Stimulated activated CD8-positive, alpha-beta memory T cell treated with anti-CD3 and anti-CD28 coated beads, Interleukin-4, amount 100 ng/mL, for 24 hours (primary cell): ENCODE results near the gene DICER1.

Experiments used
- DNase-seq: peaks from one replicate; pipeline ENCODE4 v3.0.0-alpha.2; 2020; ENCODE audit warnings: low read depth

Gene DICER1

DNA sequence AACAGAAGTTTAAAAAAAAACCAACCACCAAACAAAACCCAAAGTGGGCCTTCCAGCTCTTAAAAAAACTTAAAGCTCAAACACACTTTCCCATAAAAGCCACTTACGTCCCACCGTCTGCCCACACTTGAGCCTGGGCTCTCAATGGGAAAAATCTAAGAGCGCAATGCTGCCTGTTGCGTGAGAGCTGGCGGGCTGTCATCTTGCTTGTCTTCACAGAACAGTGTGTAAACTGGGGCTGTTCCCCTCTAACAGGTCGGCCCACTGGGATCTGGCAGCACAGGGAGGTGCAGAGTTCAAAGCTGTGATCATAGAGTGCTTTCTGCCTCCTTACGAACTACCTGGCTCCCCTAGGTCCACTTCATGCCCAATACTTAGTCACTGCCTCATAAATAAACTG lies 80.0 kb downstream of the DICER1 start:
- DNase-seq, result no peak

DNA sequence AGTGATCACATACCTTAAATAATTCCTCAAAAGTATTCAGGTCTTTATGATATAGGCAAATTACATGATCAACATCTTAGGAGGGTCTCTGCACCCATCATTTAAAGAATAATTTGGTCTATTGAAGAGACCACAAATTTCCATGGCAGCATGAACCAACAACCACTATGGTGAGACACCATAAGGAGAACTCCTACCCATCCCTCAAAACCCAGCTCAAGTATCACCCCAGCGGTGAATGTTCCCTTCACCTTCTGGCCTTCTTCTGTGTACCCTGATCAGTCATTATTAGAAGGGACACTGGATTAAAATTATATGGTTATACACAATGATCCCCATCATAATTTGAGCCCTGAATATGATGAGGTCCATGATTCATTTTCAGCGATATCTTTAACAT lies 81.5 kb downstream of the DICER1 start:
- no peak for DNase-seq

DNA sequence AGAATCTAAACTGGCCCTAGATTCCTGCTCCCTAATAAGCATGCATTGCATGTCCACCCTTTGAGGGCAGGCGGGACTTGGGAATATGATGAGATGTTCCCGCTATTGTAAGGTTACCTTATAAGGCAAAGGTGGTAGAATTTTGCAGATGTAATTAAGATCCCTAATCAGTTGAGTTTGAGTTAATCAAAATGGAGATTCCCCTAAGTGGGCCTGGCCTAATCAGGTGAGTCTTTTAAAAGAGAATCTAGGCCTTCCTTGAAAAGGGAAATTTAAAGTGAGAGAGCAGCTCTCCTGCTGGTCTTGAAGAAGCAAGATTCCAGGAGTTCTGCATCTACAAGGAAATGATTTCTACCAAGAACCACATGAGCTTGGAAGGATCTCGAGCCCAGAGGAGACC lies 83.4 kb downstream of the DICER1 start:
- no peak for DNase-seq

DNA sequence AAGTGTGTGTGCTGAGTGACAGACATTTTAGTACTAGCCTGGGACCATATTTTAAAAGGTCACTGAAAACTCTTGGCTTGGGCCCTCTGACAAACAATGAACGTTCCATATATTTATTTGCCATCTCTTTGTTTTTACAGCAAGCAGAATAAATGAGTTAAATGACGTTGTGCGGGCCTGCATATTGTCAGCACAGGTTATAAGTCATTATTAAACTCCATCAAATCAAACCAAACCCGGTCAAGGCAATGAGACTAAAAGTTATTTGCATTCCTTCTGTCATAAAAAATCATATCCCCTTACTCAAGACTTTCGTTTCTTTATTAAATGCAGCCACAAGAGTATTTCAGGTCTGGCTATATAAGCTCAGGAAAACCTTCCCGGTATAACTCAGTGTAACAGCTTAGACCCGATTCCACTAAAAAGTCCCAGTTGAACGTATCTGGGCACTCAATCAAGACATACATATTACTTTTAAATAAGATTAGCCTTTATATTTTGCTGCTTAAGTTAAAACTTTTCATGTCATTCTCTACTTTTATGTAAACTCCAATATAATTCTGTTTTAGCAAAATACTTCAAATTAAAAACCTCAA lies 84.9 kb downstream of the DICER1 start:
- no peak for DNase-seq

DNA sequence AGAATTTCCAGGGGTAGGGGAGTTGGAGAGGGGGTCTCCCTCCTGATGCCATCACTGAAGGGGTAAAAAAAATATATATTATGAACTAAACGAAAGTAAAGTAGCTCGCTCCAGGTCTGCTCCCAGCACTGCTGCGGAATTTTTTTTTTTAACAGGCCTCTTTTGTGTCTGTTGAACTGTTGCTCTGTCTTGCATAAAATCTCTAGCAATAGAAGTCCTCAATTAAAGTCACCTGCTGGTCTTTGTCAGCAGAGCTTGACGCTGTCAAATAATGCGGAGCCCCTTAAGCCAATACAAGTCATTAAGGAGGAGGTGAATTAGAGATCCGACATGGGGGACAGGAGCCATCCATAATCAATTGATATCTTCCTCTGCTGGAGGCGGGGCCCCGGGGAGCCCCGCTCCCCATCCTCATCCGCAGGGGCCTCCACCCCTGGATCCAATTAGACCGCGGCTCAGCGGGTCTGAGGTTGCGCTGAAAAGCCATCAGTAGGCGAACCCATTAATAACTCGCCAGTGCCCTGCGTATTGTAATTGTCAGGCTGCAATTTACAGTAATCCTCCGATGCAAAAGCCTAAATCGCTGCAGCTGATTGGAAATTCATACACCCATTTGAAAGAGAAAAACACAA lies 85.6 kb downstream of the DICER1 start:
- DNase-seq, result no peak

DNA sequence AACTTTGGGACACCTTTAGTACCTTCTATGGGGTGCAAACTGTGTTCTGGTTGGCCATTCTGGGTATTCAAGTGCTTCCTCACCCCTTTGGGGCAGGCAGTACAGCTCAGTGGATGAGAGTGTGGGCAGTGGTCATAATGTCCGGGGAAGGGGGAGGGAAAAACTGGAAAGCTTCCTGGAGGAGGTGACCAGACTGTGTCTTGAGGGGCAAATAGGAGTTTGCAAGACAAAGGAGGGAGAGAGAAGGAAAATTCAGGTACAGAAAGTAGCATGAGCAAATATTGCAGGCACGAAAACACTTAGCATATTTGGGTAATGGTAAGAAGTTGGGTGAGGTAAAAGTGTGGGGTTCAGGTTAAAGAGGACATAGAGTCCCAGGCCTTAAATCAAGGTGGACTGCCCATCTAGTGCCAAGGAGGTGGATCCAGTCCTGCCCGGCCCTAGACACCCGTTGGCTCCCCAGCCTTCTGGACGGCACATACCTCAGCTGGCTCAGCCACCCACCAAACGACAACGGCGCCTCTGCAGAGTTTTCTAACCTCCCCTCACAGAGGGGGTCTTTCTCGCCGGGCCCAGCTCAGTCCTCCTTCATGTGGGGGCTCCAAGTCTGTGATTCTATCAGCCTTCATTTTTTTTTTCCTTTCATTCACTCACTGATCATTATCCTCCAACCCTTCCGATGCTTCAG lies 86.4 kb downstream of the DICER1 start:
- no peak for DNase-seq

DNA sequence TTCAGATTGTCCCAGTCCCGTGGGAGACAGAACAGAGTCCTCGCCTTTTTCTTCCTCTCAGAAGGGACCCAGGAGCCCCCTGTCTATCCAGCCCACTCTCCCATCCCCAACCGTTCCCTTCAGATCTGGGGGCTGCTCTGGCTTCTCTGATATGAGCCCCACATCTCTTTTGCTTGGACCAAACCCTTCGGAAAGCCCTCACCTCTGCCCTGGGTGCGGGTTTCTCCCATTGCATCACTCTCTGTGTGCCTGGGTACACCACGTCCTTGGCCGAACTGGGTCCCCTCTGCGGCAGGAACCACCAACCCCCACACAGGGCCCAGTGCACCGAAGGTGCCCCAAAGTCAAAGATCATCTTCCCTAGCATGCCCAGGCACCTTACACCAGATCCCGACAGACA lies 87.8 kb downstream of the DICER1 start:
- DNase-seq, result no peak

DNA sequence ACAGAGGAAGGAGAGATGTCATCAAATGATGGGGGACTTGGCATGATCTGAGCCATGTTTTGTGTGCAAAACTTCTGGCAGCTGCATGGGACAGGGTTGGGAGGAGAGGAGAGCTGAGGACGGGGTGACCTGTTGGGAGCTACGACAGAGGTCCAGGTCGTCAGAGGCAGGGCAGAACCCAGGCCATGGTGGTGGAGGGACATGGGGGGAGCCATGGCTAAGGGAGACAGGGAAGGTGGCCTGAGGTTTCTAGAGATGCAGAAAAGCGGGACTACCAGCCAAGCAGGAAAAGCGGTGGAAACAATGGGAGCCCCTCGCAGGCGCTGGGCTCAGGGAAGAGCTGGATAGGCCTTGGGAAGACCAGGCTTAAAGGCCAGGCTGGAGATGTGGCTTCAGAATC lies 88.3 kb downstream of the DICER1 start:
- DNase-seq, result no peak

DNA sequence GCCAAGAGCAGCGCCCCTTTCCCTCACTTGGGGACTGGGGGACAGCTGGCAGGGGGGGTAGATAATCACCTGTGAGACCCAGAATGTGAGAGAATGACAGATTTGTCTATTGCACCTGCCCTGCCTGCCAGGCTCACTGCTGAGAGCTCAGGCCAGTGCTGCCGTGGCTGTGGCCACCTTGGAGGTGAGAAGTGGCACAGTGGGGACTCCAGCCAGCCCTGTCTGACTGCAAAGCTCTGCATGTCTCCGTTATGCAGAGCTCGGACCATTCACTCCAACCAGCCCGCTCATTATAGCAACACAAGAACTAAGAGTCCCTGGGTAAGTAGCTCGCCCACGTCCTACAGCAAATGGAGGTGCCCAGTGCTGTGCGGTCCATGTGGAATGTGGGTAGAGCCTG lies 88.8 kb downstream of the DICER1 start:
- no peak for DNase-seq

DNA sequence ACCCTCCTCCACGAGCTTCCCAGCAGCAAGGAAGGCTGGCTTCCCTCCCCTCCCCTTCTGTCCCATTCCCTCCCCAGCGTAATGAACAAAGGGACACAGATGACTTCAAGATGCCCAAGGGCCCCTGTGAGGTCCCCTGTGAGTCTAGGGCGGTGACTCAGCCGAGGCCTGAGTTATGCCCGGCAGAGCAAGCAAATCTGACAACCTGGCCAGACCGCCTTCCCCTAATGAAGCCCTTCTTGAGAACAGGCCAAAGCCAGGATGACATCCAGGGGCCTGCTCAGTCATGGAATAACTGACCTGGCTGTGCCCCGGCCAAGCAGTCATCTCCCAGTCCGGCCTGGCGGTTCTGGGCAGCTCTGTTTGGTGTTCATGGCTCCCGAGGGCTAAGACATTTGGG lies 89.2 kb downstream of the DICER1 start:
- no peak for DNase-seq

DNA sequence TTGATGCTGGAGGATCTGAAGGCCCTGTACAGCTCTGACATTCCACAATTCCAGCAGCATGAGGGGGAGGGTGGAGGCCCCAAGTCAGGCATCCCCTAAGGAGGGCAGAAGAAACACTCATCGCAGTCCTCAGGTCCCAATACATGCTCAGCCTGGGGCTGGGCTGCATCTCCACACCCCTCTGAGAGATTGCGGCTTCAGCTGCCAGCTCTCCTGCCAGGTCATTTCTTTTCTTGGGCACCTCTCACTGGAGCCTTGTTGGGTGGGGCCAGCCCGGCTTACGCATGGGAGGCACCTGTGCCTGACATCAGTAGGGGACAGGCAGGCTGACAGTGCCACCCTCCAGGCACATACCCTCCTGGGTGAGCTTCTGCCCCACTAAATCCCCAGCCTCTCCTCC lies 89.8 kb downstream of the DICER1 start:
- no peak for DNase-seq

DNA sequence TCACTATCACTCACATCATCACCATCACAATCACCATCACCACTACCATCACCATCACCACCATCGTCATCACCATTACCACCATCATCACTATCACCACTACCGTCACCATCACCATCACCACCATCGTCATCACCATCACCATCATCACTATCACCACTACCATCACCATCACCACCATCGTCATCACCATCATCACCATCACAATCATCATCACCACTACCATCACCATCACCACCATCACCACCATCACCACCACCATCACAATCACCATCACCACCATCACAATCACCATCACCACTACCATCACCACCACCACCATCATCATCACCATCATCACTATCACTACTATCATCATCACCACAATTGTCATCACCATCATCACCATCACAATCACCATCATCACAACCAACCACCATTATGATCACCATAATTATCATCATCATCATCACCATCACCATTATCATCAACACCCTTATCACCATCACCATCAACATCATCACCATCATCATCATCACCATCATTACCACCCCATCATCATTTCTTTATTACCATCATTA lies 90.8 kb downstream of the DICER1 start:
- no peak for DNase-seq

DNA sequence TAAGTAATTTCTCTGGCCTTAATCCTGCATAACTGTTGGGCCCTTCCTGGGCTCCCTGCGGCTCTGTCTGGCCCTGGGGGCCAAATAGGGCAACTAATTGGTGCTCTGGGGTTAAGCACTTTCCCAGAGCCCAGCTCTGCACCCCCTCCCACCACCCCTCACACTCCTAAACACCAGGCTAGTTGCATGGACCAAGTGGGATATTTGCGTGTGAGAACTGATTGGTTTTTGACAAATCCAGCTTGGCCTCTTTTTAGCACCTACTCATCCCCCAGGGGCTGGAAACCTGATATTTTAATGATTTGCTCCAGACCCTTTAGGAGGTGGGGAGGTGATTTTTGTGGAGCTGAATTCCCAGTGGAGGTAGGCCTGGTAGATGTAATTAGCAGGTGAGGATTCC lies 91.9 kb downstream of the DICER1 start:
- no peak for DNase-seq

DNA sequence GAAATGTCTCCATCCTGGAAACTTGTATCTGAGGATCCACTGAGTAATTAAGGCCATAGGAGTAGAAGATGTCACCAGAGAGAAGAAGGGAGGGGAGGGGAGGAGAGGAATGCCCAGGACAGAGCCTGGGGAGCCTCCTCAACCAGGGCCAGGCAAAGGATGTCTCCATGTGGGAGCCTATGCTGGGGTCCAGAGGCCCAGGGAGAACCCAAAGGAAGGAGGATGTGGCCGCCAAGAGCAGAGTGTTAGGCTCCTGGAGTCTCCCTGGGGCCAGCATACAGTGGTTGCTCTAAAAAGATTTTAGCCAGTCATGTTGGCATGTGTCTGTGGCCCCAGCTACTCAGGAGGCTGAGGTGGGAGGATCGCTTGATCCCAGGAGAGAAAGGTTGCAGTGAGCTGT lies 92.6 kb downstream of the DICER1 start:
- DNase-seq, result no peak

DNA sequence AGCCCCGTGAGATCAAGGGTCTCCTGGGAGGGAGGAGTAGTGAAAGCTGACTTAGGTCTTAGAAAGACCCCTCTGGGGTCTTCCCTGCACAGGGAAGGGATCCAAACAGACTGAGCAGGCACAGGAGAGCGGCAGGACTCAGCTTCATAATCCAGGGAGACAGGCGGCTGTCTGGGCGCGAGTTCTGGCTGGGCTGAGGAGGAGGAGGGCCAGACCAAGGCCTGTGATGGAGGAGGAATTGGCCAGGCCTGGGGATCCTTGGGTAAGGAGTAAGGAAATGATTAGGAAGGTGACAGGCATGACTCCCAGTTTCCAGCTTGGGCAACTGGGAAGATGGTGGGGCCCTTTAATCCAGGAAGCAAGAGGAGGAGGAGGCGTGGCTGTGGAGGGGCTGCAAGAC lies 93.1 kb downstream of the DICER1 start:
- no peak for DNase-seq

DNA sequence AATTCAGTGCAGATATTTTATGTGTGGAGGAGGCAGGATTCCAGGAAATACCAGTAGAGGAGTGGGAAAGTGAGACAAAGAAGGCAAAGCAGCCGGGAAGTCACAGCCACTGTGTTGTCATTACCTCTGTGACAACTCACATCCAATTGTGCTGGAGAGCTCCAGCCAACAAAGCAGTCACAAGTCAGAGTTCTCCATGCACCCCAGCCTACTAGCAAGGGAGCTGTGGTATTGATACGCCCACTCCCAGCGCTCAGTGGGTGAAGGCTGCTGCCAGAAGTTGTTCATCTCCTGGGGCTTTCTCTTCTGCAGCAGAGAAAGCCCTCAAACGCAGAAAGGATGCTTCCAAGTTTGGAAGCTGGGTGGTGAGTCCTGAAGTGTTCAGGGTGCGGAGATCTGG lies 93.9 kb downstream of the DICER1 start:
- DNase-seq, result no peak

DNA sequence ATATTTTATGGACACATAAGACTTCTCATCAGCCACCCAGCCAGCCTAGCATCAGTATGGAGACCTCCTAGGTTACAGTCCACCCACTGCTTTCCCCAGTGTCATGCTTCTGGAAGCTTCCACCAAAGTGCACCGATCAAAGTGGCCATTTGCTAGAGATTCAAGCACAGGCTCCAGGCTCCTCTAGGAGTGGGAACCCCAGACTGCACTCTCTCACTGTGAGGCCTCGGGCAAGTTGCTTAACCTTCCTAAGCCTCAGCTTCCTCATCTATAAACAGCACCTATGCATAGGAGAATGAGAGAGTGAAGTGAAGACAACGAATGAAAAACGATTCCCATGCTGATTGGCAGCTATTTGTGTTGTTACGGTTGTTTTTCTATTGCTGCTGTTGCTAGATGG lies 94.4 kb downstream of the DICER1 start:
- DNase-seq, result no peak

DNA sequence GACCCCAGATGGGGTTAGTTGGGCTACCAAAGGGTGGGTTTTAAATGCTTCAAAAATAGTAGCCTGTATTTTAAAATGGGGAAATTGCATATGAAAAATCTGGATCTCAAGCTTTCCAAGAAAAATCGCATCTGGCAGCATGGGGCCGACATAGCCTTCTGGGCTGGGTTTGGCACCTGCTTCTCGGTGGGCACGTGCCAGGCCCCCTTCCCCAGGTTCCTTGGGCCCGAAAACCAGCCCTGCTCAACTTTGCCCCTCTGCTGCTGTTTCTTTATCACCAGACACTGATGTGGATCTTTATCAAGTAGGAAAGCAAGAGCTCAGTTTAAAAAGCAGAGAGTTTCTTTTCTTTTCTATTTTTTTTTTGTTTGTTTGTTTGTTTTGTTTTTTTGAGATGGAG lies 95.1 kb downstream of the DICER1 start:
- DNase-seq, result no peak

DNA sequence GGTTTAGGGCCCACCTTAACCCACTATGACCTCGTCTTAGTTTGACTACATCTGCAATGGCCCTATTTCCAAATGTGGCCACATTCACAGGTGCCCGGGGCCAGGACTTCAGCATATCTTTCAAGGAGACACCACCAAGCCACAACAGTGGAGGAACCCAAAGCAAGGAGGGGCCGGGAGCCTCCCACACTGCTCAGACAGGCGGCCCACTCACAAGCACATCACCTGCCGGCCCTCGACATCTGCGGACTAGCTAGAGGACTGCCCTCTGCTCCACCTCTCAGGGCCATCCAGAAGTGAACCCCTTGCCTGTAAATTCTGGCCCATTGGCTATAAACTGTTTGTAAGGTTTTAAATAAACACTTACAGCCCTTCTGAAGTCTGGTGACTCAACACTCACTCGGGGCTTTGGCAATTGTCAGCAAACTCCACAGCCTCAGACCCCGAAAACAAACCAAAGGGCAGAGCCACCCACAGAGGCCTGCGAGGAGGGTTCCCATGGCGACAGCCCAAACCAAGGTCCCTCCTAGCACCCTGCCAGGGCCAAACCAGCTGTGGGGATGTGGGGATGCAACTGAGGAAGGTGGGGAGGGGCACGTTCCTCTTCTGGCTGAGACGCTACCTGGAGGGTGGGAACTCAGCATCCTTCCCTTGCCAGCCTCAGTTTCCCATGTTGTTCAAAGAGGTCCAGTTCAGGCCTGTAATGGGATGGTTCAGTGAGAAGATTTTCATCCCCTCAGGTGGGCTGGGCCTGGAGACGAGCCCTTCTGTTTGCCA lies 95.8 kb downstream of the DICER1 start:
- DNase-seq, result no peak

DNA sequence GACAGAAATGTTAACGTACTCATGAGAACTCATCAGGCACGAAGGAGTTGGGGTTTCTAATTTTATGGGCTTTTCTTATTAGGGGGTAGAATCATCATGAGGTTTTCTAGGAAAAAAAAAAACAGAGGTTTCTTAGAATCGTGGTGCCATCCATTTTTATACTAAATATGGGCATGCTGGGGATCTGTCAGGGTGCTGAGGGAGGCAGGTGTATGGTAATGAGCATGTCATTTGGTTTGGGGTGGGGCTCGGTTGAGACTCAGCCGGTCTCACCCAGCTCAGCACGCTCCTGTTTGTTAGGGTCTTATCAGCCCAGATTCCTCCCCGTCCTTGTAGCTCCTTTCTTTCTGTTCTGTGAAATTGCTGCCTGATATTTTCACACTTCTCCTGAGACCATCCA lies 98.2 kb downstream of the DICER1 start:
- no peak for DNase-seq

DNA sequence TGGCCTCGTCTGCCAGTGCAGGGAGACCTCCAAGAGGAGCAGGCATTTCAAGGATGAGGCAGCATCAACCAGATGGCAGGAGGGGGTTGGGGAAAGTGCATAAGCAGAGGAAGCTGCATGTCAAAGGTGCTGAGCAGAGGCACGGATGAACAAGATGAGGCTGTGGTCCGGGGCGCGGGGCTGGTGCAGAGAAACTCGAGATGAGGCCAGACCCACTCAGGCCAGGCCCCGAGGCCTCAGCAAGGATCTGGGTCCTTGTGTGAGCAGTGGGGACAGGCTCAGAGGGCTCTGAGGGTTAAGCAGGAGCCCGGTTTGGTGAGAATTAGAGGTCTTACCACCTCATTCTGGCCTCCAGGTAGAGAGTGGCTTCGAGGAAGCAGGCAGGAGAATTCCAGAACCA lies 98.8 kb downstream of the DICER1 start:
- DNase-seq, result no peak

DNA sequence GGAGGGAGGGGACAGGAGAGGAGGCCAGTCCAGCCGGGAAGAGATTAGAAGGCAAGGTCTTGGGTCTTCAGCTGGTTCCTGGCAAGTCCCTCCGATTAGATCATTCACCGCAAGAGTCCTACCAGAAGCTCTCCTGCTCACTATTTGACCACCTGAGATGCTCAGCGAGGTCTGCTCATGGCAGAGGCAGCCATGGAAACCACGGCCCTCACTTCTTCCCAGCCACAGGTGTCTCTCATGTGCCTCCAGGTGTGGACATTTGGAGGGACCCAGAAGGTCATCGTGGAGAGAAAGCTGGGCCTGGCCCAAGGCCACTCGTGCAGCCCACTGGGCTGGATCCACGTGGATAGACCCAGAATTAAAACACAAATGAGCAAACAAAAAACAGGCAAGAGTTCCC lies 99.5 kb downstream of the DICER1 start:
- DNase-seq, result no peak

DNA sequence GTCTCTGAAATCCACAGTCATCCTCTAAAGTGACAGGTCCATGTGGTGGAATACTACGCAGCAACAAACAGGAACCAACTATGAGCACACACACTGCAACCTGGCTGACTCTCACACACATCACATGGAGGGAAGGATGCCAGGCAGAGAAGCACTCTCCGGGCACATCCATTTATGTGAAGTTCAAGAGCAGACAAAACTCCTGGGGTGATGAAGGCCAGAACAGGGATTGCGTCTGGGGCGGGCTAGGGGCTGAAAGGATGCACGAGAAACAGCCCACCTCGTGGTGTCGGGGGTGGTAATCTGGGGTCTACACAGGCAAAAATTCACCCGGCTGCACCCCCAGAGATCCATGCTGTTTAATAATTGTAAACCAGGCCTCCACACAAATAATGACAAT lies 100.2 kb downstream of the DICER1 start:
- no peak for DNase-seq
